Measurements from ENCODE around the gene UFM1.

UFM1 gene

GRCh38 chr13:38350114-38350617 lies 515 bp downstream of the UFM1 start:
- H3K9ac ChIP-seq (ENCODE audit: low read depth, low read length, poor library complexity, severe bottlenecking), result peak overlapping the region; percentile 89
- peaks cover 30% of the 10 kb centered on the region for H4K20me1 ChIP-seq (ENCODE audit: insufficient read depth, low read length, poor library complexity, severe bottlenecking)
- no peaks in the 10 kb centered on the region for H3K27me3 ChIP-seq (ENCODE audit: insufficient read depth, low read length, poor library complexity, severe bottlenecking)
- H3K36me3 ChIP-seq (ENCODE audit: insufficient read depth, low read length), result peaks cover 4% of the 10 kb centered on the region; the same call in 1 of the 2 replicates
- H3K79me2 ChIP-seq (ENCODE audit: insufficient read depth, low read length), result peaks cover 39% of the 10 kb centered on the region
- H3F3A ChIP-seq (ENCODE audit: low read depth), result no peaks in the 10 kb centered on the region
- peak overlapping the region; percentile 96 for H3K4me3 ChIP-seq (ENCODE audit: low read length, poor library complexity, severe bottlenecking)
- H2AFZ ChIP-seq (ENCODE audit: low read length), result peak overlapping the region; percentile 91
- H3K9me2 ChIP-seq (replicated peaks; ENCODE audit: low read depth, low read length), result no peaks in the 10 kb centered on the region
- H3K4me1 ChIP-seq (ENCODE audit: insufficient read depth, low read length, poor library complexity, severe bottlenecking), result peaks cover 31% of the 10 kb centered on the region
- no peak for TF ChIP-seq CTCF (conservative IDR thresholded peaks at IDR 0.05; ENCODE audit: low read length)
- TF ChIP-seq EZH2phosphoT487 (IDR thresholded peaks at IDR 0.05; ENCODE audit: borderline replicate concordance), result no peak
- peak overlapping the region; percentile 85 for H3K4me2 ChIP-seq (ENCODE audit: low read depth, low read length, poor library complexity, severe bottlenecking)
- no peaks in the 10 kb centered on the region for H3K9me3 ChIP-seq (ENCODE audit: insufficient read depth, low read depth, low read length)

DNA sequence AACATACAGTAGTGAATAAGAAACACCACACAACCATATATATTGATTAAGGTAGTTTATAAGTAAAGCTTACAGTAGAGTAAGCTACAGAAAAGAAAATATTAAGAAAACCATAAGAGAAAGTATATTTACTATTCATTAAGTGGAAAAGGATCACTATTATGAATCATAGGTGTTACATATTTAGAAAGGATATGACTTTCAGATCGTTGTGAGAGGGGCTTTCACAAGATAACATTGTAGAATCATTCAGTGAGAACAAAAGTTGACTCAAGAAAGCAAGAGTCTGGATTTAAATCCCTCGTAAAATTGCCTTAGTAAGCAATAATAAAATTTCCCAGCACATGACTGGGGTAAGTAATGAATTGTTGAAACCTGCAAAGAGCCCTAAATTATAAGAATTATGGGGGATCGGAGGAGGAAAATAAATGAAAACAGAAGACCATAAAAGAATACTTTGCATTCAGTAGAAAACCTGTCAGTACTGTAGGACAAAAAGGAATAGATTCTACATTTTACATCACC lies 6.0 kb downstream of the UFM1 start:
- H3K9ac ChIP-seq (ENCODE audit: low read depth, low read length, poor library complexity, severe bottlenecking), result no peak overlapping the region
- no peak overlapping the region for H3K4me2 ChIP-seq (ENCODE audit: low read depth, low read length, poor library complexity, severe bottlenecking)
- H3K36me3 ChIP-seq (ENCODE audit: insufficient read depth, low read length), result peaks cover 21% of the 10 kb centered on the region; the same call in 1 of the 2 replicates
- H2AFZ ChIP-seq (ENCODE audit: low read length), result no peak overlapping the region
- H3K4me1 ChIP-seq (ENCODE audit: insufficient read depth, low read length, poor library complexity, severe bottlenecking), result peaks cover 20% of the 10 kb centered on the region
- no peak overlapping the region for H3K4me3 ChIP-seq (ENCODE audit: low read length, poor library complexity, severe bottlenecking)
- no peaks in the 10 kb centered on the region for H3F3A ChIP-seq (ENCODE audit: low read depth)
- H3K9me2 ChIP-seq (replicated peaks; ENCODE audit: low read depth, low read length), result no peaks in the 10 kb centered on the region
- no peaks in the 10 kb centered on the region for H3K9me3 ChIP-seq (ENCODE audit: insufficient read depth, low read depth, low read length)
- H3K27me3 ChIP-seq (ENCODE audit: insufficient read depth, low read length, poor library complexity, severe bottlenecking), result no peaks in the 10 kb centered on the region
- peaks cover 30% of the 10 kb centered on the region for H3K79me2 ChIP-seq (ENCODE audit: insufficient read depth, low read length)
- H4K20me1 ChIP-seq (ENCODE audit: insufficient read depth, low read length, poor library complexity, severe bottlenecking), result peaks cover 24% of the 10 kb centered on the region
- no peak for TF ChIP-seq EZH2phosphoT487 (IDR thresholded peaks at IDR 0.05; ENCODE audit: borderline replicate concordance)
- no peak for TF ChIP-seq CTCF (conservative IDR thresholded peaks at IDR 0.05; ENCODE audit: low read length)

- Histone ChIP-seq H3F3A (ENCODE audit: low read depth) (no peaks in the 10 kb centered on the region), H2AFZ (ENCODE audit: low read length) (no peak overlapping the region), H3K79me2 (ENCODE audit: insufficient read depth, low read length) (0 out of 2 replicates have a peak, but pooled peaks cover 5% of the 10 kb centered on the region), H3K9me3 (ENCODE audit: insufficient read depth, low read depth, low read length) (no peaks in the 10 kb centered on the region), H3K9ac (ENCODE audit: low read depth, low read length, poor library complexity, severe bottlenecking) (no peak overlapping the region), H3K36me3 (ENCODE audit: insufficient read depth, low read length) (peaks cover 35% of the 10 kb centered on the region), H3K4me3 (ENCODE audit: low read length, poor library complexity, severe bottlenecking) (no peak overlapping the region), H3K27me3 (ENCODE audit: insufficient read depth, low read length, poor library complexity, severe bottlenecking) (no peaks in the 10 kb centered on the region), H4K20me1 (ENCODE audit: insufficient read depth, low read length, poor library complexity, severe bottlenecking) (peaks cover 7% of the 10 kb centered on the region), H3K9me2 (replicated peaks; ENCODE audit: low read depth, low read length) (no peaks in the 10 kb centered on the region), H3K4me2 (ENCODE audit: low read depth, low read length, poor library complexity, severe bottlenecking) (no peak overlapping the region), H3K4me1 (ENCODE audit: insufficient read depth, low read length, poor library complexity, severe bottlenecking) (peaks cover 5% of the 10 kb centered on the region)
- TF ChIP-seq CTCF (conservative IDR thresholded peaks at IDR 0.05; ENCODE audit: low read length), result no peak
- TF ChIP-seq EZH2phosphoT487 (IDR thresholded peaks at IDR 0.05; ENCODE audit: borderline replicate concordance), result no peak
These were observed 9.0 kb downstream of the UFM1 start for GRCh38 chr13:38358684-38359083.

Measured in Loucy (cell line).